GM18951 (cell line): ENCODE results near the gene SYTL2.

Experiments used
- POLR2A ChIP-seq: IDR thresholded peaks from 4 replicates; pipeline ENCODE4 v1.6.1; 2011; ENCODE audit warnings: mild to moderate bottlenecking; ENCODE audit not compliant: insufficient read length, insufficient read depth; ENCODE audit errors: extremely low read depth
- in situ Hi-C: fragments of 300-500 bp; cut with MboI; formaldehyde crosslinking; loops from one replicate; pipeline ENCODE4 v1.12.0; 2022; ENCODE audit warnings: low sequenced_read_pairs, mixed read lengths, inconsistent platforms; ENCODE audit not compliant: unreplicated experiment

SYTL2 gene

GRCh38 chr11:85709941-85710702 lies 100.8 kb downstream of the SYTL2 start:
- TF ChIP-seq POLR2A = no peak
- in situ Hi-C loops = no loop called here

GRCh38 chr11:85705800-85706199 lies 105.1 kb downstream of the SYTL2 start:
- TF ChIP-seq POLR2A = no peak
- in situ Hi-C loops = no loop called here

- no peak for TF ChIP-seq POLR2A
Observed at GRCh38 chr11:85704967-85705366, 106.0 kb downstream of the SYTL2 start.

GRCh38 chr11:85699957-85700741 lies 110.8 kb downstream of the SYTL2 start:
- in situ Hi-C loops = no loop called here
- TF ChIP-seq POLR2A = no peak

More at GRCh38 chr11:85704967-85705366, 106.0 kb downstream of the SYTL2 start:
- in situ Hi-C loops = no loop called here

GRCh38 chr11:85698195-85698594 lies 112.7 kb downstream of the SYTL2 start:
- in situ Hi-C loops = no loop called here
- no peak for TF ChIP-seq POLR2A

- in situ Hi-C loops = no loop called here
Observed at GRCh38 chr11:85697747-85698146, 113.2 kb downstream of the SYTL2 start.

GRCh38 chr11:85695546-85695945 lies 115.4 kb downstream of the SYTL2 start:
- TF ChIP-seq POLR2A = no peak
- in situ Hi-C loops = no loop called here

More at GRCh38 chr11:85697747-85698146, 113.2 kb downstream of the SYTL2 start:
- no peak for TF ChIP-seq POLR2A

- in situ Hi-C loops = no loop called here
- TF ChIP-seq POLR2A = no peak
Observed at GRCh38 chr11:85694385-85694980, 116.5 kb downstream of the SYTL2 start.

- in situ Hi-C loops = no loop called here
- no peak for TF ChIP-seq POLR2A
Observed at GRCh38 chr11:85685820-85686459, 125.0 kb downstream of the SYTL2 start, which contains the start of gene CCDC89. Gene CCDC89, minus strand, starts transcription at chr11:85686195. Its CDS starts 65 bp downstream, at chr11:85686130.

- TF ChIP-seq POLR2A = no peak
- in situ Hi-C loops = no loop called here
Observed at GRCh38 chr11:85685125-85685819, 125.7 kb downstream of the SYTL2 start.

GRCh38 chr11:85682330-85683305 lies 128.3 kb downstream of the SYTL2 start:
- in situ Hi-C loops = no loop called here
- peak; percentile 49 for TF ChIP-seq POLR2A

GRCh38 chr11:85680897-85681296 lies 130.0 kb downstream of the SYTL2 start:
- in situ Hi-C loops = no loop called here
- no peak for TF ChIP-seq POLR2A

- TF ChIP-seq POLR2A = no peak
- in situ Hi-C loops = no loop called here
Observed at GRCh38 chr11:85679576-85679975, 131.4 kb downstream of the SYTL2 start.
